LNCaP clone FGC (cell line): Measurements from ENCODE around the gene SLC22A2.

Experiments used
- DNase-seq: peaks from one replicate; pipeline ENCODE4 v3.0.0-alpha.2; 2011; ENCODE audit warnings: low read depth
- H3K4me3 ChIP-seq: 2 replicates; pipeline ENCODE4 v1.5.1; 2011; ENCODE audit warnings: mild to moderate bottlenecking, low read depth, low read length, control low read depth
- CTCF ChIP-seq: IDR thresholded peaks from 2 replicates; pipeline ENCODE4 v1.5.1; 2012; ENCODE audit warnings: mild to moderate bottlenecking; ENCODE audit not compliant: control insufficient read depth, insufficient read depth; ENCODE audit errors: extremely low read depth

SLC22A2 gene

GRCh38 chr6:160279850-160280249, 21.2 kb upstream of the SLC22A2 start:
- no peak for TF ChIP-seq CTCF

GRCh38 chr6:160278786-160279310, 20.2 kb upstream of the SLC22A2 start:
- no peak for DNase-seq
- H3K4me3 ChIP-seq: no peak overlapping the region
- TF ChIP-seq CTCF: no peak

More at GRCh38 chr6:160279850-160280249, 21.2 kb upstream of the SLC22A2 start:
- no peak overlapping the region for H3K4me3 ChIP-seq
- DNase-seq: peak; percentile 74

GRCh38 chr6:160278311-160278710, 19.7 kb upstream of the SLC22A2 start:
- no peak for TF ChIP-seq CTCF
- DNase-seq: no peak
- H3K4me3 ChIP-seq: no peak overlapping the region

- DNase-seq: no peak
- no peak for TF ChIP-seq CTCF
- no peak overlapping the region for H3K4me3 ChIP-seq
Observed at GRCh38 chr6:160277546-160277945, 18.9 kb upstream of the SLC22A2 start.

- H3K4me3 ChIP-seq: no peak overlapping the region
- TF ChIP-seq CTCF: no peak
- no peak for DNase-seq
Observed at GRCh38 chr6:160277144-160277543, 18.5 kb upstream of the SLC22A2 start.

GRCh38 chr6:160276126-160276525, 17.5 kb upstream of the SLC22A2 start:
- TF ChIP-seq CTCF: no peak
- DNase-seq: no peak
- H3K4me3 ChIP-seq: no peak overlapping the region

GRCh38 chr6:160275511-160276003, 16.9 kb upstream of the SLC22A2 start:
- TF ChIP-seq CTCF: no peak
- H3K4me3 ChIP-seq: no peak overlapping the region
- DNase-seq: no peak
